Neural cell (in vitro differentiated cells): Measurements from ENCODE around the gene DOP1A. TPM values are rescaled to one million over a fixed set of nuclear protein-coding genes. Genes with fewer than 3 reads are reported as not detected.

ENCODE experiments used
- H2AFZ ChIP-seq: fragments of 200-600, 300-800 bp; sonication (generic), shearing (Covaris generic); 2 replicates; pipeline ENCODE4 v1.6.0; 2014; ENCODE audit warnings: low read depth, mild to moderate bottlenecking, antibody characterized with exemption, low read length, moderate library complexity
- H3F3A ChIP-seq: fragments of 200-600 bp; shearing (Covaris generic); 2 replicates; pipeline ENCODE4 v1.6.1; 2016; ENCODE audit warnings: mild to moderate bottlenecking, moderate library complexity, mixed read lengths, antibody characterized with exemption, low read length; ENCODE audit not compliant: insufficient read depth, poor library complexity, severe bottlenecking
- H3K27ac ChIP-seq: fragments of 200-600, 300-800 bp; sonication (generic), shearing (Covaris generic); 2 replicates; pipeline ENCODE4 v1.5.1; 2014; ENCODE audit warnings: mild to moderate bottlenecking, low read length, moderate library complexity
- H3K27me3 ChIP-seq: fragments of 300-800, 200-600 bp; sonication (generic), shearing (Covaris generic); 2 replicates; pipeline ENCODE4 v1.6.0; 2014; ENCODE audit warnings: mild to moderate bottlenecking, low read depth, low read length, moderate library complexity; ENCODE audit not compliant: insufficient read depth
- H3K36me3 ChIP-seq: fragments of 300-800, 200-600 bp; sonication (generic), shearing (Covaris generic); 2 replicates; pipeline ENCODE4 v1.5.1; 2014; ENCODE audit warnings: mild to moderate bottlenecking, antibody characterized with exemption, low read length, moderate library complexity; ENCODE audit not compliant: insufficient read depth
- H3K4me2 ChIP-seq: fragments of 300-800, 200-600 bp; sonication (generic), shearing (Covaris generic); 2 replicates; pipeline ENCODE4 v1.6.0; 2014; ENCODE audit warnings: mild to moderate bottlenecking, low read length
- H3K4me3 ChIP-seq: fragments of 300-800, 200-600 bp; sonication (generic), shearing (Covaris generic); 2 replicates; pipeline ENCODE4 v1.5.1; 2014; ENCODE audit warnings: mild to moderate bottlenecking, low read length, moderate library complexity
- H3K79me2 ChIP-seq: fragments of 200-600 bp; shearing (Covaris generic); replicated peaks from 2 replicates; pipeline ENCODE4 v1.6.0; 2014; ENCODE audit warnings: mild to moderate bottlenecking, low read length, moderate library complexity; ENCODE audit not compliant: insufficient read depth
- H3K9ac ChIP-seq: fragments of 300-800, 200-600 bp; sonication (generic), shearing (Covaris generic); 2 replicates; pipeline ENCODE4 v1.6.1; 2016; ENCODE audit warnings: mild to moderate bottlenecking, low read length, mixed read lengths
- H3K9me2 ChIP-seq: fragments of 200-600 bp; shearing (Covaris generic); 2 replicates; pipeline ENCODE4 v1.6.1; 2016; ENCODE audit warnings: mild to moderate bottlenecking, low read length, mixed read lengths; ENCODE audit not compliant: insufficient read depth
- H3K9me3 ChIP-seq: fragments of 200-600, 300-800 bp; sonication (generic), shearing (Covaris generic); 2 replicates; pipeline ENCODE4 v1.6.1; 2016; ENCODE audit warnings: mild to moderate bottlenecking, mixed run types, low read length, moderate library complexity, mixed read lengths
- H4K20me1 ChIP-seq: fragments of 200-600 bp; shearing (Covaris generic); 2 replicates; pipeline ENCODE4 v1.6.1; 2016; ENCODE audit warnings: mild to moderate bottlenecking, mixed run types; ENCODE audit not compliant: insufficient read depth
- EP300 ChIP-seq: fragments of 450-650 bp; conservative IDR thresholded peaks from 2 replicates; pipeline ENCODE4 v1.6.1; 2014; ENCODE audit warnings: antibody characterized with exemption, mild to moderate bottlenecking, moderate library complexity; ENCODE audit not compliant: poor library complexity, severe bottlenecking
- EZH2 ChIP-seq: fragments of 200-600, 300-800 bp; shearing (Covaris generic), sonication (generic); IDR thresholded peaks from 2 replicates; pipeline ENCODE4 v1.6.1; 2014; ENCODE audit warnings: antibody characterized with exemption, low read length, borderline replicate concordance, mild to moderate bottlenecking; ENCODE audit not compliant: insufficient read depth, poor library complexity, severe bottlenecking
- MXI1 ChIP-seq: fragments of 450-650 bp; conservative IDR thresholded peaks from 2 replicates; pipeline ENCODE4 v1.6.1; 2014; ENCODE audit warnings: antibody characterized with exemption, mild to moderate bottlenecking; ENCODE audit not compliant: poor library complexity, severe bottlenecking
- POLR2AphosphoS5 ChIP-seq: IDR thresholded peaks from 2 replicates; pipeline ENCODE4 v1.6.1; 2012
- RAD21 ChIP-seq: fragments of 450-650 bp; conservative IDR thresholded peaks from 2 replicates; pipeline ENCODE4 v1.6.1; 2014; ENCODE audit warnings: antibody characterized with exemption, mild to moderate bottlenecking, moderate library complexity
- SMC3 ChIP-seq: fragments of 450-650 bp; conservative IDR thresholded peaks from 2 replicates; pipeline ENCODE4 v1.6.1; 2014; ENCODE audit warnings: antibody characterized with exemption, mild to moderate bottlenecking, moderate library complexity; ENCODE audit not compliant: poor library complexity
- TAF1 ChIP-seq: IDR thresholded peaks from 2 replicates; pipeline ENCODE4 v1.6.1; 2012; ENCODE audit warnings: low read depth
- polyA plus RNA-seq: library from polyadenylated mRNA; depleted of rRNA; stranded (reverse); fragments of >200 nt; gene quantifications from 2 replicates; pipeline ENCODE4 v1.2.3, GENCODE V29; 2014
- TF ChIP-seq, protein P1 (sequence below): fragments of 450-650 bp; IDR thresholded peaks from 2 replicates; pipeline ENCODE4 v1.5.1; 2014; ENCODE audit warnings: antibody characterized with exemption, mild to moderate bottlenecking, moderate library complexity; ENCODE audit not compliant: poor library complexity, severe bottlenecking
- TF ChIP-seq, protein P2 (sequence below): IDR thresholded peaks from 2 replicates; pipeline ENCODE4 v1.6.1; 2012; ENCODE audit warnings: borderline replicate concordance

The DOP1A gene
- polyA plus RNA-seq, 1 donor from 2014 or later, result 97.6 TPM

DNA sequence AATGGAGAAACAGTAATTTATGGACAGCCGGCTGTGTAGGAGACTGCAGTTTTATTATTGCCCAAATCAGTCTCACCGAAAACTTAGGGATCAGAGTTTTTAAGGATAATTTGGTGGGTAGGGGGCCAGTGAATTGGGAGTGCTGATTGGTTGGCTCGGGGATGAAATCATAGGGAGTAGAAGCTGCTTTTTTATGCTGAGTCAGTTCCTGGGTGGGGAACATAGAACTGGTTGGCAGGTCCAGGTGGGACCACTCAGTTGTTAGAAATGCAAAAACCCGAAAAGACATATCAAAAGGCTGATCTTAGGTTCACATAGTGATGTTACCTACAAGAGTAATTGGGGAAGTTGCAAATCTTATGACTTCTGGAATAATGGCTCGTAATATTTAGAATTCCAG is 59.3 kb downstream of the DOP1A start (continued):
- TF ChIP-seq, protein P1, sequence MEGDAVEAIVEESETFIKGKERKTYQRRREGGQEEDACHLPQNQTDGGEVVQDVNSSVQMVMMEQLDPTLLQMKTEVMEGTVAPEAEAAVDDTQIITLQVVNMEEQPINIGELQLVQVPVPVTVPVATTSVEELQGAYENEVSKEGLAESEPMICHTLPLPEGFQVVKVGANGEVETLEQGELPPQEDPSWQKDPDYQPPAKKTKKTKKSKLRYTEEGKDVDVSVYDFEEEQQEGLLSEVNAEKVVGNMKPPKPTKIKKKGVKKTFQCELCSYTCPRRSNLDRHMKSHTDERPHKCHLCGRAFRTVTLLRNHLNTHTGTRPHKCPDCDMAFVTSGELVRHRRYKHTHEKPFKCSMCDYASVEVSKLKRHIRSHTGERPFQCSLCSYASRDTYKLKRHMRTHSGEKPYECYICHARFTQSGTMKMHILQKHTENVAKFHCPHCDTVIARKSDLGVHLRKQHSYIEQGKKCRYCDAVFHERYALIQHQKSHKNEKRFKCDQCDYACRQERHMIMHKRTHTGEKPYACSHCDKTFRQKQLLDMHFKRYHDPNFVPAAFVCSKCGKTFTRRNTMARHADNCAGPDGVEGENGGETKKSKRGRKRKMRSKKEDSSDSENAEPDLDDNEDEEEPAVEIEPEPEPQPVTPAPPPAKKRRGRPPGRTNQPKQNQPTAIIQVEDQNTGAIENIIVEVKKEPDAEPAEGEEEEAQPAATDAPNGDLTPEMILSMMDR, result no peak

DNA sequence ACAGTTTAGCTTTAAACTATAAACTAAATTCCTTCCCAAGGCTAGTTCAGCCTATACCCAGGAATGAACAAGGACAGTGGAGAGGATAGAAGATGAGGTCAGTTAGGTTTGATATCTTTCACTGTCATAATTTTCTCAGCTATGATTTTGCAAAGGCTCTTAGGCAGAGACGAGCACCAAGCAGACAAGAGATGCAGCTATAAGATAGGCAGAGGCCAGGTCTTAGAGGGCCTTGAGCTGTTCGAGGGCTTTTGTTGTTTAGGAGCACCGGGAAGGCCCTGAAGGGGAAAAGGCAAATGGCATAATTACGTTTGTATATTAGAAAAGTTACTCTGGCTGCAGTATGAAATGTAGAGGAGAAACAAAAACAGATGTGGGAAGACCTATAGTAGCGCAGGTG is 59.8 kb downstream of the DOP1A start:
- H3K9me3 ChIP-seq, result no peaks in the 10 kb centered on the region
- H3K27me3 ChIP-seq, result no peaks in the 10 kb centered on the region
- no peaks in the 10 kb centered on the region for H3K79me2 ChIP-seq
- no peaks in the 10 kb centered on the region for H4K20me1 ChIP-seq
- no peak overlapping the region for H3K4me2 ChIP-seq
- TF ChIP-seq RAD21, result no peak
- H3K9ac ChIP-seq, result no peak overlapping the region
- H2AFZ ChIP-seq, result no peak overlapping the region
- H3K27ac ChIP-seq, result no peak overlapping the region
- H3K4me3 ChIP-seq, result no peak overlapping the region
- H3K36me3 ChIP-seq, result peaks cover 19% of the 10 kb centered on the region
- H3F3A ChIP-seq, result no peaks in the 10 kb centered on the region
- H3K9me2 ChIP-seq, result no peaks in the 10 kb centered on the region

- Histone ChIP-seq H4K20me1 (no peaks in the 10 kb centered on the region), H3K27ac (no peak overlapping the region), H3K36me3 (peaks cover 19% of the 10 kb centered on the region), H3K9ac (no peak overlapping the region), H3K79me2 (no peaks in the 10 kb centered on the region), H3K9me2 (no peaks in the 10 kb centered on the region), H3K4me2 (no peak overlapping the region), H3K4me3 (no peak overlapping the region), H2AFZ (no peak overlapping the region), H3F3A (no peaks in the 10 kb centered on the region), H3K27me3 (no peaks in the 10 kb centered on the region), H3K9me3 (no peaks in the 10 kb centered on the region)
- TF ChIP-seq RAD21 (no peak), TAF1 (no peak), POLR2AphosphoS5 (no peak), SMC3 (no peak), EP300 (no peak), MXI1 (no peak), EZH2 (no peak)
- TF ChIP-seq, protein P2, sequence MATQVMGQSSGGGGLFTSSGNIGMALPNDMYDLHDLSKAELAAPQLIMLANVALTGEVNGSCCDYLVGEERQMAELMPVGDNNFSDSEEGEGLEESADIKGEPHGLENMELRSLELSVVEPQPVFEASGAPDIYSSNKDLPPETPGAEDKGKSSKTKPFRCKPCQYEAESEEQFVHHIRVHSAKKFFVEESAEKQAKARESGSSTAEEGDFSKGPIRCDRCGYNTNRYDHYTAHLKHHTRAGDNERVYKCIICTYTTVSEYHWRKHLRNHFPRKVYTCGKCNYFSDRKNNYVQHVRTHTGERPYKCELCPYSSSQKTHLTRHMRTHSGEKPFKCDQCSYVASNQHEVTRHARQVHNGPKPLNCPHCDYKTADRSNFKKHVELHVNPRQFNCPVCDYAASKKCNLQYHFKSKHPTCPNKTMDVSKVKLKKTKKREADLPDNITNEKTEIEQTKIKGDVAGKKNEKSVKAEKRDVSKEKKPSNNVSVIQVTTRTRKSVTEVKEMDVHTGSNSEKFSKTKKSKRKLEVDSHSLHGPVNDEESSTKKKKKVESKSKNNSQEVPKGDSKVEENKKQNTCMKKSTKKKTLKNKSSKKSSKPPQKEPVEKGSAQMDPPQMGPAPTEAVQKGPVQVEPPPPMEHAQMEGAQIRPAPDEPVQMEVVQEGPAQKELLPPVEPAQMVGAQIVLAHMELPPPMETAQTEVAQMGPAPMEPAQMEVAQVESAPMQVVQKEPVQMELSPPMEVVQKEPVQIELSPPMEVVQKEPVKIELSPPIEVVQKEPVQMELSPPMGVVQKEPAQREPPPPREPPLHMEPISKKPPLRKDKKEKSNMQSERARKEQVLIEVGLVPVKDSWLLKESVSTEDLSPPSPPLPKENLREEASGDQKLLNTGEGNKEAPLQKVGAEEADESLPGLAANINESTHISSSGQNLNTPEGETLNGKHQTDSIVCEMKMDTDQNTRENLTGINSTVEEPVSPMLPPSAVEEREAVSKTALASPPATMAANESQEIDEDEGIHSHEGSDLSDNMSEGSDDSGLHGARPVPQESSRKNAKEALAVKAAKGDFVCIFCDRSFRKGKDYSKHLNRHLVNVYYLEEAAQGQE, result no peak
- TF ChIP-seq, protein P1, result no peak
Observed at GRCh38 chr6:83127976-83128375, 60.5 kb downstream of the DOP1A start.
